Liver (tissue), 9 donors: ENCODE measurements around the gene STIM1. TPM values are rescaled to one million over a fixed set of nuclear protein-coding genes. Genes with fewer than 3 reads are reported as not detected.

ENCODE experiments used
- DNase-seq: peaks from one replicate; pipeline ENCODE4 v3.0.0-alpha.2; 2017; ENCODE audit warnings: low spot score
- H3K27ac ChIP-seq, 2 donors: one replicate each; pipeline ENCODE4 v1.7.0; 2013; ENCODE audit warnings: inconsistent platforms in 2 of 2, low read length in 2 of 2, control low read depth in 1 of 2, low read depth in 1 of 2, mild to moderate bottlenecking in 1 of 2
- H3K27me3 ChIP-seq, 4 donors: one replicate each; pipeline versions ENCODE4 v1.6.1 to v1.7.0; 2013; ENCODE audit warnings: low read length in 3 of 4, inconsistent platforms in 1 of 4, mild to moderate bottlenecking in 1 of 4, moderate library complexity in 1 of 4; ENCODE audit not compliant: control insufficient read depth in 4 of 4, insufficient read depth in 4 of 4
- H3K36me3 ChIP-seq, 4 donors: one replicate each; pipeline versions ENCODE4 v1.6.1 to v1.7.0; 2013; ENCODE audit warnings: low read length in 3 of 4, mild to moderate bottlenecking in 3 of 4, low read depth in 1 of 4, moderate library complexity in 1 of 4; ENCODE audit not compliant: control insufficient read depth in 4 of 4, insufficient read depth in 3 of 4
- H3K4me1 ChIP-seq, 4 donors: one replicate each; pipeline versions ENCODE4 v1.6.1 to v1.7.0; 2013; ENCODE audit warnings: low read length in 3 of 4, mild to moderate bottlenecking in 3 of 4, moderate library complexity in 1 of 4; ENCODE audit not compliant: control insufficient read depth in 4 of 4, insufficient read depth in 4 of 4
- H3K4me3 ChIP-seq, 3 donors: one replicate each; pipeline versions ENCODE4 v1.6.1 to v1.7.0; 2013; ENCODE audit warnings: low read length in 3 of 3, control low read depth in 1 of 3, low read depth in 1 of 3, mild to moderate bottlenecking in 1 of 3
- H3K9ac ChIP-seq, 2 donors: one replicate each; pipeline ENCODE4 v1.7.0; 2013; ENCODE audit warnings: low read length in 2 of 2, mild to moderate bottlenecking in 2 of 2, moderate library complexity in 2 of 2, control low read depth in 1 of 2, low read depth in 1 of 2
- H3K9me3 ChIP-seq, 4 donors: one replicate each; pipeline versions ENCODE4 v1.6.1 to v1.7.0; 2013; ENCODE audit warnings: low read length in 3 of 4; ENCODE audit not compliant: control insufficient read depth in 4 of 4
- FOXA2 ChIP-seq: IDR thresholded peaks from 2 replicates; pipeline ENCODE4 v1.6.1; 2016; ENCODE audit warnings: antibody characterized with exemption
- GABPA ChIP-seq, 2 donors: IDR thresholded peaks in 1 of 2; conservative IDR thresholded peaks in 1 of 2; 2 replicates each; pipeline ENCODE4 v1.6.1; 2016; ENCODE audit warnings: antibody characterized with exemption in 2 of 2, mild to moderate bottlenecking in 1 of 2, moderate library complexity in 1 of 2
- HNF4A ChIP-seq, 2 donors: conservative IDR thresholded peaks; 2 replicates each; pipeline ENCODE4 v1.6.1; 2016; ENCODE audit warnings: antibody characterized with exemption in 2 of 2, mild to moderate bottlenecking in 2 of 2
- HNF4G ChIP-seq: IDR thresholded peaks from 2 replicates; pipeline ENCODE4 v1.6.1; 2016; ENCODE audit warnings: antibody characterized with exemption
- JUND ChIP-seq, 2 donors: IDR thresholded peaks; 2 replicates each; pipeline ENCODE4 v1.6.1; 2016; ENCODE audit warnings: antibody characterized with exemption in 2 of 2
- NR2F2 ChIP-seq: IDR thresholded peaks from 2 replicates; pipeline ENCODE4 v1.6.1; 2016; ENCODE audit warnings: antibody characterized with exemption
- RAD21 ChIP-seq, 2 donors: IDR thresholded peaks; 2 replicates each; pipeline ENCODE4 v1.6.1; 2016; ENCODE audit warnings: antibody characterized with exemption in 2 of 2, mild to moderate bottlenecking in 2 of 2
- REST ChIP-seq: IDR thresholded peaks from 2 replicates; pipeline ENCODE4 v1.6.1; 2016; ENCODE audit warnings: antibody characterized with exemption, mild to moderate bottlenecking
- RXRA ChIP-seq, 2 donors: IDR thresholded peaks; 2 replicates each; pipeline ENCODE4 v1.6.1; 2017 to 2018; ENCODE audit warnings: antibody characterized with exemption in 2 of 2, mild to moderate bottlenecking in 1 of 2
- SP1 ChIP-seq: IDR thresholded peaks from 2 replicates; pipeline ENCODE4 v1.6.1; 2018; ENCODE audit warnings: antibody characterized with exemption, mild to moderate bottlenecking
- TAF1 ChIP-seq: conservative IDR thresholded peaks from 2 replicates; pipeline ENCODE4 v1.6.1; 2016; ENCODE audit warnings: antibody characterized with exemption, mild to moderate bottlenecking
- ZBTB33 ChIP-seq: IDR thresholded peaks from 2 replicates; pipeline ENCODE4 v1.6.1; 2016; ENCODE audit warnings: antibody characterized with exemption
- WGBS: extraction: QIAGEN DNeasy Blood & Tissue Kit; methylation state at CpG from one replicate; pipeline ENCODE4 v1.1.7; 2013; 5-methylcytosine and 5-hydroxymethylcytosine counted together
- polyA plus RNA-seq, 2 donors: library from polyadenylated mRNA; stranded (reverse) in 1 of 2; unstranded in 1 of 2; fragments of 200-250 nt in 1 of 2; fragments of >200 nt in 1 of 2; fragmentation: Nextera tagmentation in 1 of 2; extraction: Ambion mirVana in 1 of 2; gene quantifications; one replicate each; pipeline versions ENCODE4 v1.2.1 to v1.2.3, GENCODE V29; 2013 to 2015
- total RNA-seq, 2 donors: library from RNA; depleted of rRNA; stranded (reverse); fragments of >200 nt; gene quantifications; one replicate each; pipeline ENCODE4 v1.2.3, GENCODE V29; 2014
- donor health status: healthy.
- donor health status: healthy.
- donor health status: healthy.
- donor health status: healthy.
- donor health status: healthy.

Gene STIM1
- total and polyA plus RNA-seq, 4 donors: 19.7 to 42.9 (median 25.1) TPM

- peaks cover 0 to 22% (median 3%) of the 10 kb centered on the region in 4 donors for H3K4me1 ChIP-seq
Measured at GRCh38 chr11:3984896-3985295, 129.4 kb downstream of the STIM1 start.

GRCh38 chr11:3985631-3986030 lies 130.2 kb downstream of the STIM1 start:
- H3K4me1 ChIP-seq: peaks cover 0 to 22% (median 3%) of the 10 kb centered on the region in 4 donors
- H3K36me3 ChIP-seq: no peaks in the 10 kb centered on the region
- no peak for DNase-seq
- H3K9ac ChIP-seq: no peak overlapping the region
- no peak for TF ChIP-seq ZBTB33
- TF ChIP-seq SP1: no peak
- no peak for TF ChIP-seq FOXA2
- TF ChIP-seq JUND (IDR thresholded peaks at IDR 0.05): no peak
- TF ChIP-seq RAD21 (IDR thresholded peaks at IDR 0.05): no peak
- no peak for TF ChIP-seq TAF1
- TF ChIP-seq REST: no peak
- no peak for TF ChIP-seq NR2F2
- no peak for TF ChIP-seq GABPA (IDR thresholded peaks at IDR 0.05 in 1 of 2, conservative IDR thresholded peaks at IDR 0.05 in 1 of 2)
- TF ChIP-seq RXRA (IDR thresholded peaks at IDR 0.05): no peak
- TF ChIP-seq HNF4A (conservative IDR thresholded peaks at IDR 0.05): no peak
- H3K4me3 ChIP-seq: no peak overlapping the region
- H3K27me3 ChIP-seq: no peaks in the 10 kb centered on the region
- no peaks in the 10 kb centered on the region for H3K9me3 ChIP-seq
- H3K27ac ChIP-seq: no peak overlapping the region

More at GRCh38 chr11:3984896-3985295, 129.4 kb downstream of the STIM1 start:
- Histone ChIP-seq H3K27me3 (no peaks in the 10 kb centered on the region), H3K27ac (no peak overlapping the region), H3K4me3 (no peak overlapping the region), H3K9me3 (no peaks in the 10 kb centered on the region), H3K36me3 (no peaks in the 10 kb centered on the region), H3K9ac (no peak overlapping the region)
- WGBS: 70% methylated on average over 5 of the region's 5 CpGs
- DNase-seq: no peak
- no peak for TF ChIP-seq REST
- TF ChIP-seq HNF4G: no peak
- TF ChIP-seq FOXA2: no peak
- TF ChIP-seq RAD21 (IDR thresholded peaks at IDR 0.05): peak; percentile 13 to 26
